GM23338 (cell line): Measurements from ENCODE around the gene SEMA4A.

ENCODE experiments used
- CREB1 ChIP-seq: fragments of 250-450 bp; sonication (Bioruptor Pico); IDR thresholded peaks from 2 replicates; pipeline ENCODE4 v1.5.0; 2020; ENCODE audit warnings: low read depth, mild to moderate bottlenecking, moderate library complexity
- EZH2 ChIP-seq: fragments of 200-600 bp; sonication (generic); IDR thresholded peaks from one replicate; pipeline ENCODE4 v1.8.0; 2017; ENCODE audit warnings: antibody characterized with exemption, mild to moderate bottlenecking, low read depth; ENCODE audit not compliant: unreplicated experiment
- EZH2phosphoT487 ChIP-seq: fragments of 200-600 bp; sonication (generic); IDR thresholded peaks from one replicate; pipeline ENCODE4 v1.8.1; 2018; ENCODE audit warnings: antibody characterized with exemption; ENCODE audit not compliant: unreplicated experiment
- JUNB ChIP-seq: IDR thresholded peaks from one replicate; pipeline ENCODE4 v1.6.1; 2016; ENCODE audit warnings: antibody characterized with exemption; ENCODE audit not compliant: unreplicated experiment
- NANOG ChIP-seq: IDR thresholded peaks from 2 replicates; pipeline ENCODE4 v1.6.1; 2016; ENCODE audit warnings: antibody characterized with exemption, borderline replicate concordance
- POLR2AphosphoS5 ChIP-seq: IDR thresholded peaks from 2 replicates; pipeline ENCODE4 v1.6.1; 2016; ENCODE audit warnings: antibody characterized with exemption, low read depth
- STAT1 ChIP-seq: IDR thresholded peaks from one replicate; pipeline ENCODE4 v1.6.1; 2016; ENCODE audit warnings: antibody characterized with exemption; ENCODE audit not compliant: unreplicated experiment
- ZNF114 ChIP-seq: fragments of 250-450 bp; sonication (Bioruptor Pico); IDR thresholded peaks from 2 replicates; pipeline ENCODE4 v1.5.0; 2020; ENCODE audit warnings: mild to moderate bottlenecking, moderate library complexity
- ZNF331 ChIP-seq: fragments of 250-450 bp; sonication (Bioruptor Pico); IDR thresholded peaks from 2 replicates; pipeline ENCODE4 v1.5.0; 2020; ENCODE audit warnings: low read depth, mild to moderate bottlenecking, moderate library complexity
- TF ChIP-seq, protein P1 (sequence below), 2 experiments: fragments of 200-600 bp in 1 of 2; sonication (generic) in 1 of 2; conservative IDR thresholded peaks; 2 replicates each; pipeline versions ENCODE4 v1.5.1 to v1.6.1; 2016 to 2017; ENCODE audit warnings: antibody characterized with exemption in 2 of 2, low read depth in 2 of 2, mild to moderate bottlenecking in 2 of 2, moderate library complexity in 1 of 2
- TF ChIP-seq, protein P2 (sequence below): IDR thresholded peaks from one replicate; pipeline ENCODE4 v1.6.1; 2018; ENCODE audit warnings: antibody characterized with exemption; ENCODE audit not compliant: unreplicated experiment
- TF ChIP-seq, protein P3 (sequence below): IDR thresholded peaks from 2 replicates; pipeline ENCODE4 v1.6.1; 2016; ENCODE audit warnings: antibody characterized with exemption

DNA sequence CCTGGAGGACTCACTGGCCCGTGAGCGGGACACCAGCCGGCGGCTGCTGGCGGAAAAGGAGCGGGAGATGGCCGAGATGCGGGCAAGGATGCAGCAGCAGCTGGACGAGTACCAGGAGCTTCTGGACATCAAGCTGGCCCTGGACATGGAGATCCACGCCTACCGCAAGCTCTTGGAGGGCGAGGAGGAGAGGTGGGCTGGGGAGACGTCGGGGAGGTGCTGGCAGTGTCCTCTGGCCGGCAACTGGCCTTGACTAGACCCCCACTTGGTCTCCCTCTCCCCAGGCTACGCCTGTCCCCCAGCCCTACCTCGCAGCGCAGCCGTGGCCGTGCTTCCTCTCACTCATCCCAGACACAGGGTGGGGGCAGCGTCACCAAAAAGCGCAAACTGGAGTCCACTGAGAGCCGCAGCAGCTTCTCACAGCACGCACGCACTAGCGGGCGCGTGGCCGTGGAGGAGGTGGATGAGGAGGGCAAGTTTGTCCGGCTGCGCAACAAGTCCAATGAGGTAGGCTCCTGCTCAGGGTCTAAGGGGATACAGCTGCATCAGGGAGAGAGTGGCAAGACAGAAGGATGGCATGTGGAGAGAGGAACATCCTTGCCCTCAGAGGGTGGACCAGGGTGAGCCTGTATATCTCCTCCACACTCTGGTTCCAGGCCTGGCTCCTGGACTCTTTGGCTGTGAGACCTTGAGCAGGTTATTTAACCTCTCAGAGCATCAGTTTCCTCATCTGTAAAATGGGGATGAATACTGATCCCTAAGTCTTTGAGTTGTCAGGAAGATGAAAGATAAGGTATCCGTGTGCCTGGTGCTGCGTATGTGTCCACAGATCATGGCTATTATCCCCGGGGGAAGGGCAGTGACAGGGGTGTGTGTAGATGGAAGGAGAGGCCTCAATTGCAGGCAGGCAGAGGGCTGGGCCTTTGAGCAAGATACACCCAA is 17.2 kb upstream of the SEMA4A start:
- TF ChIP-seq POLR2AphosphoS5 (no peak), NANOG (no peak), EZH2phosphoT487 (no peak), ZNF331 (CRISPR knock-in tag) (no peak), CREB1 (CRISPR knock-in tag) (no peak), EZH2 (no peak), JUNB (no peak), ZNF114 (CRISPR knock-in tag) (no peak), STAT1 (no peak)
- TF ChIP-seq, protein P1, sequence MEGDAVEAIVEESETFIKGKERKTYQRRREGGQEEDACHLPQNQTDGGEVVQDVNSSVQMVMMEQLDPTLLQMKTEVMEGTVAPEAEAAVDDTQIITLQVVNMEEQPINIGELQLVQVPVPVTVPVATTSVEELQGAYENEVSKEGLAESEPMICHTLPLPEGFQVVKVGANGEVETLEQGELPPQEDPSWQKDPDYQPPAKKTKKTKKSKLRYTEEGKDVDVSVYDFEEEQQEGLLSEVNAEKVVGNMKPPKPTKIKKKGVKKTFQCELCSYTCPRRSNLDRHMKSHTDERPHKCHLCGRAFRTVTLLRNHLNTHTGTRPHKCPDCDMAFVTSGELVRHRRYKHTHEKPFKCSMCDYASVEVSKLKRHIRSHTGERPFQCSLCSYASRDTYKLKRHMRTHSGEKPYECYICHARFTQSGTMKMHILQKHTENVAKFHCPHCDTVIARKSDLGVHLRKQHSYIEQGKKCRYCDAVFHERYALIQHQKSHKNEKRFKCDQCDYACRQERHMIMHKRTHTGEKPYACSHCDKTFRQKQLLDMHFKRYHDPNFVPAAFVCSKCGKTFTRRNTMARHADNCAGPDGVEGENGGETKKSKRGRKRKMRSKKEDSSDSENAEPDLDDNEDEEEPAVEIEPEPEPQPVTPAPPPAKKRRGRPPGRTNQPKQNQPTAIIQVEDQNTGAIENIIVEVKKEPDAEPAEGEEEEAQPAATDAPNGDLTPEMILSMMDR (conservative IDR thresholded peaks at IDR 0.05; ENCODE audit: low read depth in 2 of 2) = no peak
- TF ChIP-seq, protein P2, sequence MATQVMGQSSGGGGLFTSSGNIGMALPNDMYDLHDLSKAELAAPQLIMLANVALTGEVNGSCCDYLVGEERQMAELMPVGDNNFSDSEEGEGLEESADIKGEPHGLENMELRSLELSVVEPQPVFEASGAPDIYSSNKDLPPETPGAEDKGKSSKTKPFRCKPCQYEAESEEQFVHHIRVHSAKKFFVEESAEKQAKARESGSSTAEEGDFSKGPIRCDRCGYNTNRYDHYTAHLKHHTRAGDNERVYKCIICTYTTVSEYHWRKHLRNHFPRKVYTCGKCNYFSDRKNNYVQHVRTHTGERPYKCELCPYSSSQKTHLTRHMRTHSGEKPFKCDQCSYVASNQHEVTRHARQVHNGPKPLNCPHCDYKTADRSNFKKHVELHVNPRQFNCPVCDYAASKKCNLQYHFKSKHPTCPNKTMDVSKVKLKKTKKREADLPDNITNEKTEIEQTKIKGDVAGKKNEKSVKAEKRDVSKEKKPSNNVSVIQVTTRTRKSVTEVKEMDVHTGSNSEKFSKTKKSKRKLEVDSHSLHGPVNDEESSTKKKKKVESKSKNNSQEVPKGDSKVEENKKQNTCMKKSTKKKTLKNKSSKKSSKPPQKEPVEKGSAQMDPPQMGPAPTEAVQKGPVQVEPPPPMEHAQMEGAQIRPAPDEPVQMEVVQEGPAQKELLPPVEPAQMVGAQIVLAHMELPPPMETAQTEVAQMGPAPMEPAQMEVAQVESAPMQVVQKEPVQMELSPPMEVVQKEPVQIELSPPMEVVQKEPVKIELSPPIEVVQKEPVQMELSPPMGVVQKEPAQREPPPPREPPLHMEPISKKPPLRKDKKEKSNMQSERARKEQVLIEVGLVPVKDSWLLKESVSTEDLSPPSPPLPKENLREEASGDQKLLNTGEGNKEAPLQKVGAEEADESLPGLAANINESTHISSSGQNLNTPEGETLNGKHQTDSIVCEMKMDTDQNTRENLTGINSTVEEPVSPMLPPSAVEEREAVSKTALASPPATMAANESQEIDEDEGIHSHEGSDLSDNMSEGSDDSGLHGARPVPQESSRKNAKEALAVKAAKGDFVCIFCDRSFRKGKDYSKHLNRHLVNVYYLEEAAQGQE = no peak
- TF ChIP-seq, protein P3, sequence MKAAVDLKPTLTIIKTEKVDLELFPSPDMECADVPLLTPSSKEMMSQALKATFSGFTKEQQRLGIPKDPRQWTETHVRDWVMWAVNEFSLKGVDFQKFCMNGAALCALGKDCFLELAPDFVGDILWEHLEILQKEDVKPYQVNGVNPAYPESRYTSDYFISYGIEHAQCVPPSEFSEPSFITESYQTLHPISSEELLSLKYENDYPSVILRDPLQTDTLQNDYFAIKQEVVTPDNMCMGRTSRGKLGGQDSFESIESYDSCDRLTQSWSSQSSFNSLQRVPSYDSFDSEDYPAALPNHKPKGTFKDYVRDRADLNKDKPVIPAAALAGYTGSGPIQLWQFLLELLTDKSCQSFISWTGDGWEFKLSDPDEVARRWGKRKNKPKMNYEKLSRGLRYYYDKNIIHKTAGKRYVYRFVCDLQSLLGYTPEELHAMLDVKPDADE = no peak
